Measurements from ENCODE around the gene KLRF1. TPM values are rescaled to one million over a fixed set of nuclear protein-coding genes. Genes with fewer than 3 reads are reported as not detected.

KLRF1 gene, protein sequence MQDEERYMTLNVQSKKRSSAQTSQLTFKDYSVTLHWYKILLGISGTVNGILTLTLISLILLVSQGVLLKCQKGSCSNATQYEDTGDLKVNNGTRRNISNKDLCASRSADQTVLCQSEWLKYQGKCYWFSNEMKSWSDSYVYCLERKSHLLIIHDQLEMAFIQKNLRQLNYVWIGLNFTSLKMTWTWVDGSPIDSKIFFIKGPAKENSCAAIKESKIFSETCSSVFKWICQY
- total RNA-seq (2014; rRNA removed; shearing (Covaris generic)): not detected in 2 replicates
- not detected in 2 replicates for polyA plus RNA-seq (2015; cell fraction: cytosol; rRNA removed)
- not detected in 2 replicates for polyA plus RNA-seq (2015; cell fraction: nucleus; rRNA removed)

DNA sequence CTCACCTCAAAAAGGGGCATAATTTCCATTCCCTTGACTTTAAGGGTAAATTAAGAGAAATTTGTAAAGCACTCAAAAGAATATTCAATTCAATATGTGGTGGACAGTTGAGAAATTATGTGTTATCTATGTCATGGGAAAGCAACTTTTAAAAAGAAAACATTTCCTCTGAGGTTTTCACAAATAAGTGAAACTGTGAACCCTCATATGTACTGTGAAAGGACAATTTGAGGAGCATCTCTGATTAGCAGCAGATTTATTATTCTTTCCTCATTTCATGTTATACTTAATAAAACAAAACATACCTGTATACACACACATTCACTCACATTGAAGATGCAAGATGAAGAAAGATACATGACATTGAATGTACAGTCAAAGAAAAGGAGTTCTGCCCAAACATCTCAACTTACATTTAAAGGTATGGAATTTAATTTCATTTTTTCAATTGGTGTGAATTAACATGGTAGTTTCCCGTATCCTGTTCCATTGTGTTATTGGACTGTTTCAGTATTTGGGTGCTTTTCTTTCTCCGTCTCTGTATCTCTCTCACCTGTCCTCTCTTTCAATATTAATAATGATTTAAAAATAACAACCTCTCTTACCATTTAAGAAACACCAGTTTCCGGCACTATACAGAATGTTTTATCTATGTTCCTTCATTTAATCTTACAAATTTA, at the start of gene KLRF1:
TSS of gene KLRF1 (plus strand) at position 273 of the 680 bp plus-strand sequence. CDS start at position 337, 64 bp downstream.
- DNase-seq (ENCODE audit: low read depth): no peak

DNA sequence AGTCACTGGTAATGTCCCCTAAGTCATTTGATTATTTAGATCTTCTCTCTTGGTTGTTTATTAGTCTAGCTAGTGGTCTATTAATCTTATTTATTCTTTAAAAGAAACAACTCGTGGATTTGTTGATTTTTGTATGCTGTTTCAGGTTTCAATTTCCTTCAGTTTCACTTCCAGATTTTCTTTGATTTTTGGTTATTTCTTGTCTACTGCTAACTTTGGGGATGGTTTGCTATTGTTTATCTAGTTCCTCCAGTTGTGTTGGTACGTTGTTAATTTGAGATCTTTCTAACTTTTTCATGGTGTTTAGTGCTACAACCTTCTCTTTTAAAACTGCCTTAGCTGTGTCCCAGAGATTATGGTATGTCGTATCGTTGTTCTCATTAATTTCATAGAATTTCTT, 48.1 kb upstream of the KLRF1 start:
- DNase-seq (ENCODE audit: low read depth): no peak

DNA sequence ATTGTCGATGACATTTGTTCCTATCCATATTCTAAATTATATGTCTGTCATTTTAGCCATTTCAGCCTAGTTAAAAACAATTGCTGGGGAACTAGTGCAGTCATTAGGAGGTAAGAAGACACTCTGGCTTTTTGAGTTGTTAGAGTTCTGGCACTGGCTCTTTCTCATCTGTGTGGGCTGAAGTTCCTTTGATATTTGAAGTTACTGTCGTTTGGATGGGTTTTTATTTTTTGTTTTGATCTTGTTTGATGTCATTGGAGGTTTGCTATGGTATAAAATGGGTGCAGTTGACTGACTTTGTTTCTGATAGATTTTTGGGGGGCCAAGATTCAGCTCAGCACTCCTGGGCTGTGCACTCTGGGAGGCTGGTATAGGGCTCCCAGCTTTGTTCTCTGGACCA, 45.9 kb upstream of the KLRF1 start:
- DNase-seq (ENCODE audit: low read depth): no peak

DNA sequence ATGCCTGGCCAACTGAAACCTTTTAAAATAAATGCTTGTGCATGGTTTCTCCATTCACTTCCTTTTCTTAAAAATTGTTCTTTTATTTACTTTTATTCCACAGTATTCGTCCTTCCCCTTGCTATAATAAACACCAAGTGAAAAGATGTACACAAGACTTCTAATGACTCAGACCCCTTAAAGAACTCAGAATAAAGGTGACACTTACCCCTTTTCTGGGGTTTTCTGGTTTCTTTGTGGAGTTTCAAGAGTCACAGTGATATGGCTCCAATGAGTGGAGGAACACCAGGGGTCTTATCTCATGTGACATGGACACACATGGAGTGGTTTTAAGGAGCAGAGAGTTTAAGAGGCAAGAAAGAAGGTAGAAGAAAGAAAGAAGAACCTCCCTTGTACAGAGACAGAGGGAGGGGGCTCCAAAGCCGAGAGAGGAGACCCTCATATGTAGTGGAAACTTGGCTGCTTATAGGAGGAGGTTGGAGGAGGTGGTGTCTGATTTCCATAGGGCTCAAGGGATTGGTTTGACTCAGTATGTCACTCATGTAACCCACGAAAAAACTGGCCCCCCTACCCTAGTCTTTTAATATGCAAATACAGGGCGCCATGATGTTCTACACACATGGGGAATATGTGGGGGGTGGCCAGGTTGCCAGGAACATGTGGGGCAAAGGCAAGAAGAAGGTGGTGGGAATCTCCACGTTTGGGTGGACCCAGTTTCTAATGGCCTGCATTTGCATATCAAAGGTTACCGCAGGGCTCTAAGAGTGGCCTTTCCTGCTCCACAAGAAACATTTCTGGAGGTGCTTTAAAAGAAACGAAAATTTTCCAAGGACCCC, 44.5 kb upstream of the KLRF1 start:
- no peak for DNase-seq (ENCODE audit: low read depth)

DNA sequence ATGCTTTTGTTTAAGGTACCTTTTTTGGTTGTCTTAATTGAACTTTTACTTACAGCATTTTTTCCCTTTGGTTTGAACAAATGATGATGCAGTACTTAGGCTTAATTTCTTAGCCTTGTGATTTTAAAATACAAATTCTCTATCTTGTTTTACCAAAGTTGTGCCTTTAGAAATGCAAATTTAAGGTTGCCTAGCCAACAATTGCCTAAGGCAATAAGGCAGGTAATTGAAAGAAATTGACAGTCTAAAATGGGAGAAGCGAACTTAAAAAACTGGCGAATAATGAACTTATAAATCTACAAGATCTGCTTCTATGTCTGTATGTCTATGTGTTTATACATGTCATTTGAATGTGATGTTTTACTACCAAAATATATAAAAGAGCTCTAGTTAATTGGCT, 43.0 kb upstream of the KLRF1 start:
- DNase-seq (ENCODE audit: low read depth): no peak

DNA sequence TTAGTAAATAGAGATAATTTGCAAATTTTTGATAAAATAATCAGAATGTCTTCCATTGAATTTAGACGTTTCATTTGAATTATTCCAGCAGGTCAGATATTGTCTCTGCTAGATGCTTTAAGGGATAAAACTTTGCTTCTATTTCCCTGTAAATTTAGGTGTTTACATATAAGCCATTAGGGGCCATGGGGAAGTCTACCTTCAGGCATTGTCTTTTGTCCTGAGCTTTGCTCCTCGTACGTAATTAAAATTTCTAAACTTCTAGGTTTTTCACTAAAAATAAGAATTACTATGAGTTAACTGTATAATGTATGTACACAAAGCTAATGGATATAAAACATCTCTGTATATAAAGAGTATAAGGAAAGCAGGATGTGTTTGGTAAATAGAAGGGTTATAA, 42.5 kb upstream of the KLRF1 start:
- DNase-seq (ENCODE audit: low read depth): no peak

DNA sequence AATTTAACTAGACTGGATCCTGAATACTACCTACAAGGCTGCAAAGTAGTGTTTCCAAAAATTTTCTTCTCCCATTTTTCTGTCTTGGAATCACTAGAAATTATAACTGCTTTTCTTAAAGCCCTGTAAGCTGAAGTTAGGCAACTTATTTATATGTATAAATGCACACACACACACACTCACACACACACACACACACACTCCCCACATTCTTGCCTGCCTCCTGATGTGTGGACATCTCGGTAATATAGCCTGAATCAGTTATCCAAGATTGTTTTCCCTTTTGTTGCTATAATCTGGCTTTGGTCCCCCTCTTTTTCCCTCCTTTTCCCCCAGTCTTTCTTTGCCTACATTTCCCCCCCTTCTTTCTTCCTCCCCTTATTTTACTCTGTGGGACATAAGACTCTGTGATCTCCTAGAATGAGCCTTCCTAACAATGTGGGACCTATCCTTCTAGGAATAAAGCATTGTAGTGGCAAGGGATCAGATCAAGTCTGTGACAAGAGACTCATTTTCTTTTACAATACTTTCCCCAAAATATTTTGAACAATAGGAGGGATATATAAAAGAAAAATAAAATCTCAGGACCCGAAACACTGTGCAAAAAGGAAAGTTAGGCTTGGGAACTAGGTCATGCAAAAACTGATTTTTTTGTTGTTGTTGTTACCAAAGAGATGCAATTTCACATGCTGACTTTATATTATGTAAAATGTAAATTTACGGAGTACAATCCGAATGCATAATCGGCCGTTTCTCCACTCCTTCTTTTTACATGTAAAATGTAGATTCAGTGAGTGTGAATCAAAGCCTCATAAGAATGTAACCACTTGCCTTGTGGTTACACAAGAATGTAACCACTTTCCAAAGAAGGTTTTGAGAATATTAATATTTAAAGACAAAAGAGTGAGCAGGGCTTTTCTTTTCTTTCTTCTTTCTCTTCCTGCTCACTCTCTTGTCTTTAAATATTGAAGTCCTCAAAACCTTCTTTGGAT, 40.3 kb upstream of the KLRF1 start:
- DNase-seq (ENCODE audit: low read depth): peak; percentile 17

DNA sequence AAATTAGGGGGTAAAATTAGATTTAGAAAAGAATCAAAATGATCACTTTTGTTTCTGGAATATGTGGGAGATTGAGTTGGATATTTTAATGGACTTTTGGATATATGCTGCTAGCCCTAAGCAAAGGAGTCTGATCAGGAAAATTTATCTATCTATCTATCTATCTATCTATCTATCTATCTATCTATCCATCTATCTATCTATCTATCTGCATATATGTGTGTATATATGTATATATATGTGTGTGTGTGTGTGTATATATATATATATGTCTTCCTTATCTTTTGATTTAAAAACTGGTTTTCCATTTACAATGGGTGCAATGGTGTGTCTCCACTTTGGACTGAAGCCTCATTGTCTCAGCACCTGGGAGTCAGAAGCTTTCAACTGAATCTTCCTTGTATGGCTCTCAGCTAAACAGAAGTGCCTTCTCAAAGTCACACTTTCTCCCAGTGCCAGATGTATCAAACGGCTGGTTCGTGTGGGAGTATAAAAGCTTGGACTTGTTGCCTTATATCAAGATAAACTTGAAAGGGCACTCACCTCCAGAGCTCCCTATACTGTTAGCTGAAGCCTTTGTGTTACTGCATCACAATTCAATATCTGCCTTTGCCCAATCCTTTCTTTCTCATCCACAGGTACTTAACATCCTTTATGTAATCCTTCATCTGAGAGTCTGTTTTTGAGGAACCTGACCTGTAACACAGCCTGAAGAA, 34.9 kb upstream of the KLRF1 start:
- no peak for DNase-seq (ENCODE audit: low read depth)

DNA sequence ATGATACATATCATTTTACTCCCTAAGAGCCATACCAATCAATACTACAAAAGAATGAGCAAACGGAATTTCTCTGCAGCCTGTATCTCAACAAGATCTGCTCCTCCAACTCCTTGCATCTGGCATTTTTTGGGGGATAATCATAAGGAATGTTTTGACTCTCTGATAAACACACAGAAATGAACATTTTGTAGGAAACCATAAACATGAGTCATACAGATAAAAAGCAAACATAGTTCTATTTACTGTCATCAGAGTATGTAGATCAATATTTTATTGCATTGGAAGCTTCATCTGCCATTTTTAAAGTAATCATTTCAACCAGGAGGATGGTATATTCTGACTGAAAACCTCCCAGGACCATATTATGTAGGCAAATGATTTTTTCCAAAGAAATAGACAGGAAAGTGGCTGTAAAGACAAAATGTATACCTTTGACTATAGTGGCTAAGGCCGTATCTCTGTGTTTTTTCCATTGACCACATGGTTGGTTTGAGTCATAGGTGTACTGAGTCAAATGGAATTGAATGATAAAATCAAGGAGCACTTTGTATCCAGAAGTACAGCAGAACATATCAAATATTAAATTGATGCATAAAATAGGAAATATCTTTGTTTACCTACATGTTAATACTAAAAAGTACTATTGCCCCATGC, 34.2 kb upstream of the KLRF1 start:
- DNase-seq (ENCODE audit: low read depth): peak; percentile 11

DNA sequence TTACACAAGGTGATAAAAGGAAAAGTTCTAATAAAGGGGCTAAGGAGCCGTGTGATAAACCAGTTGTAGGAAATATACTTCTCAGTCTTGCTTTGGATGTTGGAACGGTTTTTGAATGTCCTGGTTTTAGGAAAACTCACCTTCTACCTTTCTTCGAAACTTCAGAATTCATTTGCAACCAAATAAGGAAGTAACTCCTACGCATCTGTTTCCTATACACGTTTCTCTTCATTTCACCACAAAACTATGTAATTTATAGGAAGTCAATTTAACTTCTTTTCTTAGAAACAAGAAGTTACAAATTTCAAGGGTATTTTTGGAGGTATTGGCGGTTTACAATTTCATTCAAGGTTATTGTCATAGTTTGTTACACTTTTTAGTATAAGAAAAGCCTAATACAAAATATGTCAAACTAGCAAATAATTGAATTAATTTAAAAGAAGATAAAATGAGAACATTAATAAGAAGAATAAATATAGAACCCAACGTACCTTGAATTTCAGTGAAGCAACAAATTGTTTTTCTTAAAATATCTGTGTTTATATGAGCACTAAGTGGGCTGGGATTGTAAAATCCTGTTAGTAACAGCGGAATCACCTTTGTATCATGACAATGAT, 33.4 kb upstream of the KLRF1 start:
- no peak for DNase-seq (ENCODE audit: low read depth)

DNA sequence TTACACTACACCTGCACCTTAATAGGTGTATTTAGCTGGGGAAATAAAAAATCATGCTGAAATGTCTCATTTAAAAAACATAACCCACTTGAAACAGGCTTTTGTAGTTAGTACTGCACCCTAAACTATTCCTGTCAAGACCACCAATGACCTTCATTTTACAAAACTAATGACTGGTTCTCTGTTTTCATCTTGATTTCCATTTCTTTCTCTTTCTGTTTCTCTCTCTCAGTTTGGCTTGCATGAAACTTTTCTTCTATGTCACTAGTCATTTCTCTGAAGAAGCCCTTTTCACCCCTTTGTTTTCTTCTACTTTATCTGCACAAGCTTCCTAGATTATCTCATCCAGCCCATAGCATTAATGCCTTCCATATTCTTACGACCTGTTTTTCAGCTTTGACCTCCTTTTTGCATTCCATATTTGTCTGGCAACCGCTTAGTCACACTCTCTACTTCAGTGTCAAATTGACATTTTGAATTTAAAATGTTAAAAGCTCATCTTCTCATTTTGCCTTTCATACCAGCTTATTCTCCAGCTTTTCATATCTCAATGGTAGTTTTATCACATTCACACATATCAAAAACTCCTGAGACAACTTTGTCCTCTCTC, 32.7 kb upstream of the KLRF1 start:
- DNase-seq (ENCODE audit: low read depth): no peak

DNA sequence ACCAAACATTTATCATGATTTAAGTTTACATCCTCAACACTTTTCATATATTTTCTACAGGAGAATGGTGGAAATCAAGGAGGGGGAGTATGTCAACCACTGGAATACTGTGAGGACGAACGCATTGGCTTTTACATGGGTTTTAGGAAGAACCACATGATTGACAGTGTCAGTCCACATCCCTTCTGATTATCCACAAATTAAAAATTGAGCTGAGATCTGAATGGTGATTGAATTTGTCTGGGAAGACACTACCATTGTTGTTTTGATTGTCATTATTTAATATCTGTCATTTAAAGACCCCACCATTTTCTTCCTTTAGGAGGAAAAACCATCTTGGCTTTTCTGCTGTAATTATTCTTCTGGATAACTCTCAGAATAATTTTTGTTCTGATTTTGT, 31.3 kb upstream of the KLRF1 start:
- DNase-seq (ENCODE audit: low read depth): no peak

DNA sequence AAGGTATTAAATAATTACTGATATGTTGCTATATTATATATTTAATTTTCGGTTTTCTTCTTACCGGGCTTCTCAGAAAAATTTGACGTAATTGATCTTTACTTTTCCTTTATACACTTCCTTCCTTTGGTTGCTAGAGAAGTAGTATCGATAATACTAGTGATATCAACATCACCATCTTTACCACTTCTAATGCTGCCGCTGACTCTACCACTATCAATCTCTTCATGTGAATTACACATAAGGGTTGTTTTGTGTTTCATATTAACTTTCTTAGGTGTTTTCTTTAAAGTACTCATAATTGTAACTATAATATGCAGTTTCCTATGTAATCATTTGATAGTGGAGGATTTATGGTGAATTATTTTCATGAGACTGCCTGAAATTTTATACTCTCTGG, 30.9 kb upstream of the KLRF1 start:
- DNase-seq (ENCODE audit: low read depth): no peak

DNA sequence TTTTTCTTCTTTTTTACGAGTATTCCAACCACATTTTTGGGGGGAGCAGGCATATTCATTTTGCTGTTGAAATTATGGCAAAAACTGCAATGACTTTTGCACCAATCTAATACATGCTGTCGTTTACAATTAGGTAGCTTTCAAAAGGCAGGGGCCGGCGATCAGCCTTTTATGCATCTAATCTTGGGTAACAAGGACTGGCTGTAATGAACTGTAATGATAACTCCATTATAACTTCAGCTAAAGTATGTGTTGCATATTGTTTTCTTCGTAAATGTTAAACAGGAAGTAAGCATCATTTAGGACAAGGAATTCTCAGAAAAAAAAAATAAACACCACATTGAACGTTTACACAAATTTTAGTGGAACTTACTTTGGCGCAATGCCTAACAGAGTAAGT, 30.3 kb upstream of the KLRF1 start:
- DNase-seq (ENCODE audit: low read depth): no peak

DNA sequence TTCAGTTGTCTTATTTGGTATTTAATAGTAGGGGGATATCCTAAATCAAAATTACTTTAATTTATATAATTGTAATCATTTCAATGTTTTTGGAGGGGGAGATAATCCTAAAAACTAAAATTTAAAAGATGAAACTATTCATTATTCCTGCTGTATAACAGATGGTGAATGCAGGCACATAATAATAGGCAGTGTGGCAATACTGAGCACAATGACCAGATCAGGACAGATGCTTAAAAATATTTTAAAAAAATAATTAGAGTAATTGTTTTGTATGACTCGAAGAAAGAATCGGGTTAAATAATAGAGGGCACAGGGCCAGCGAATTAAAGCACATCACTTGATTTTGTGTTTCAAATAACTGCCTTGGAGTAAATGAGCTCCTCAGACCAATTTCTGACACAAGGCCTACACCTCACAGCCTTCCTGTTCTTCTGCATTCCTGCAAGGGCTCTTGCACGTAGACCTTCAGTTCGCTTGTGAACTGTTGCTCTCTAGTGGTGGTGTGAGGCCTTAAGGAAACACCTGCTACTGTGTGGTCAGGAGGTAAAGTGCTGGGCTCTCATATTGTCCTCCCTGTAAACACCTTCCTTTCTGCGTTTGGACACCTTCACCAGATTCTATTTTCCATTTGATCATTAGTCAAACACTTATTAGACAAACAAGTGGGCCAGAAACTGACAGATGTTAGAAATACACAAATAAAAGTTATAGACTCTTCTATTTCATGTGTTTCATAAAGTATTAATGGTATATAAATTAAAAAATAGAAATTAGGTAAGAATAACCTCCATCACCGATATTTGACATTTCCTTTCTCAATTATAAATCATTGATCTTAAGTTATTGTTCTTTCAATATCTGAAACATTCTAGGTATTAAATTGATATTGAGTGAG, 29.3 kb upstream of the KLRF1 start:
- peak; percentile 59 for DNase-seq (ENCODE audit: low read depth)

DNA sequence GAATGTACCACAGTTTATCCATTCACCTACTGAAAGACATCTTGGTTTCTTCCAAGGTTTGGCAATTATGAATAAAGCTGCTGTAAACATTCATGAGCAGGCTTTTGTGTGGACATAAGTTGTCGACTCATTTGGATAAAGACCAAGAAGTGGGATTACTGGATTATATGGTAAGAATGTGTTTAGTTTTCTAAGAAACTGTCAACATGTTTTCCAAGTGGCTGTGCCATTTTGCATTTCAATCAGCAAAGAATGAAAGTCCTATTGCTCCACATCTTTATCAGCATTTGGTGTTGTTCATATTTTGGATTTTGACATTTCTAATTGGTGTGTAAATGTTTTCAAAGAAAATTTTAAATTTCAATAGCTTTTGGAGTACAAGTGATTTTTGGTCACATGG, 27.3 kb upstream of the KLRF1 start:
- DNase-seq (ENCODE audit: low read depth): no peak

DNA sequence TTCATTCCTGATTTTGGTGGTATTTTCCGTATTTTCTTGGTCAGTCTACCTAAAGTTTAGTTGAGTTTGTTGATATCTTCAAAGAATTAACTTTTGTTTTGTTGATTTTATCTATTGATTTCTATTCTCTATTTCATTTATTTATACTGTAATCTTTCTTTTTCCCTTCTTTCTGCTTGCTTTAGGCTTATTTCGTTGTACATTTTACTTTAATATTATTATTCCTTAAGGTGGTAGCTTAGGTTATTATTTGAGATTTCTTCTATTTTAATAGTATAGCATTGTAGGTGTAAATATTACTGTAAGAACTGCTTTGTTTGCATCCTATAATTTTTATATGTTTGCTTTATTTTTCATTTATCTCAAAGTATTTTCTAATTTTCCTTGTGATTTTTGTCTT, 21.4 kb upstream of the KLRF1 start:
- no peak for DNase-seq (ENCODE audit: low read depth)

DNA sequence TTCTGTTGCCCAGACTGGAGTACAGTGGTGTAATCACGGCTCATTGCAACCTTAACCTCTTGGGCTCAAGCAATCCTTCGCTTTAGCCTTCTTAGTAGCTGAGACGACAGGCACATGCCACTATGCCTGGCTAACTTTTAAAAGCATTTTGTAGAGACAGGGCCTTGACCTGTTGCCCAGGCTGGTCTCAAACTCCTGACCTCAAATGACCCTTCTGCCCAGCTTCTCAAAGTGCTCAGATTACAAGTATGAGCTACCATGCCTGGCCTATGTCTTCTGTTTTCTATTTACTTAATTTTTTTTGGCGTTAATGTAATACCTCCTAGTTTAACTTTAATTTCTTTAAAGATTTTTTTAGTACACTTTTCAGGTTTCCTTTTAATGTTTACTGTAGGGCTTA, 20.6 kb upstream of the KLRF1 start:
- no peak for DNase-seq (ENCODE audit: low read depth)

Measured in HT1080 (cell line).